PC-3 (cell line): ENCODE measurements around the gene KCNQ5.

ENCODE experiments used
- CTCF ChIP-seq: fragments of 300-600 bp; sonication (generic); conservative IDR thresholded peaks from 2 replicates; pipeline ENCODE4 v1.5.1; 2017; ENCODE audit warnings: antibody characterized with exemption, low read depth, mild to moderate bottlenecking, low read length
- EZH2 ChIP-seq: fragments of 300-600 bp; sonication (generic); IDR thresholded peaks from one replicate; pipeline ENCODE4 v1.6.1; 2017; ENCODE audit warnings: antibody characterized with exemption, mild to moderate bottlenecking, low read length; ENCODE audit not compliant: unreplicated experiment

DNA sequence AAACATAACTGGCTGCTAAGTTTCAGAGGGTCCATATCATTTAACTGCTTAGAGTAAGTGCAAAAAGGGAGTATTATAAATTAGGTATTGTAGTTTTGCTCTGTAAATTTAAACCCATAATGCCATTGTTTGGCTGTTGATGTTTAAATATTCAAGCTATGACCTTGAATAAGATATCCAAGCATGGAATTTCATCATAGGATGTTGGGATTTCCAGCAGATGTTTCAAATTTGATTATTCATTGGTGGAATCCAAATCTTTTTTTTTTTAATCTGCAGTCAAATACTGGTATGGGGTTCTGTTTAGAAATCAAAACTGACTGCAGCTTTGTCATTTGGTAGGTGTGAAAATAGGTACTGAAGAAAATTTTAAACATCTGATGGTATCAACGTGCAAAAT is 442.4 kb downstream of the KCNQ5 start:
- TF ChIP-seq CTCF (no peak), EZH2 (no peak)
